ENCODE results near the gene IRAK3. TPM values are rescaled to one million over a fixed set of nuclear protein-coding genes. Genes with fewer than 3 reads are reported as not detected.
"Not testable (repeated sequence)": the region's sequence is repeated elsewhere in the genome, so short reads cannot be mapped to it uniquely, and the experiment has no call there.

IRAK3 gene
- polyA plus RNA-seq, 1 donor from 2014 or later, result not detected

DNA sequence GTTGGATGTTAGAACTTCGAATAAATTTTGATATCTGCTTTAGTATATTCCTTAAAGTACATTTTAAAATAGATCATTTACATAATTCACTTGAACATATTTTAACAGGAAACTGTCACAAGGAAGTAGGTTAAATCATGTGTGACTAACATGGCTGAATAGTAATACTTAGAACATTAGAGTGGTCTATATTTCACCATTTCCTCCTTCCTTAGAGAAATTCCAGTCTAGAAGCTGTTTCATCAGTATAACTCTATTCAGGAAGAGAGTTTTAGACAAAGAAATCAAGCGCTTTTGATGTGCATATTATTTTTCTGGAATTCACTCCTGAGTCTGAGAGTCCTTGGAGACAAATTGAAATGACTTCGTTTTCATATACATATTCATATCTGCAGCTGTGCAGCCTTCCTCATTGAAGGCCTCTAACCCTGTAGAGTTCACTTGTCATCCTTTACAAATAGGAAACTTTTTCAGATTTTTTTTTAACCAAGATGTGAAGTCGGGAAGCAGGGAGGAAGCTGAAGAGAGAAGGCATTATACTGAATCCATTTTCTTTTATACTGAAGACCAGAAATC lies 28.4 kb downstream of the IRAK3 start:
- Mint-ChIP-seq H3K27ac (peak overlapping the region in 2 of 3 donors; percentile 1 to 4), H3K36me3 (peaks cover 2% of the 10 kb centered on the region), H3K9me3 (peaks cover 2 to 6% (median 3%) of the 10 kb centered on the region in 3 donors), H3K4me1 (peaks cover 13 to 21% (median 14%) of the 10 kb centered on the region in 3 donors), H3K4me3 (peak overlapping the region in 2 of 4 donors; percentile 53 to 80), H3K27me3 (peaks cover 3% of the 10 kb centered on the region)

DNA sequence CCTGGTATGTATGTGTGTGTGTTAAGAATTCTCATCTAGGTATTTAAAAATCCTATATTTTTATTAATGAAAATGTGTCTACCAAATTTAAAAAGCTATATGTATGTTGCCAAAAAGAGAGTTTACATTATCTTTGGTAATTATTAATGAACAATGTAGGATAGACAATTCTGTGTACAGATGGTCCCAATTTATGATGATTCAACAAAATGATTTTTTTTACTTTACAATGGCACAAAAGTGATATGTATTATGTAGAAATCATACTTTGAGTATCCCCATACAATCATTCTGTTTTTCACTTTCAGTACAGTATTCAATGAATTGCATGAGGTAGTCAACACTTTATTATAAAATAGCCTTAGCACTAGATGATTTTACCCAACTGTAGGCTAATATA lies 39.4 kb downstream of the IRAK3 start:
- H3K36me3 Mint-ChIP-seq, result peaks cover 3% of the 10 kb centered on the region
- H3K9me3 Mint-ChIP-seq, result no peaks in the 10 kb centered on the region

DNA sequence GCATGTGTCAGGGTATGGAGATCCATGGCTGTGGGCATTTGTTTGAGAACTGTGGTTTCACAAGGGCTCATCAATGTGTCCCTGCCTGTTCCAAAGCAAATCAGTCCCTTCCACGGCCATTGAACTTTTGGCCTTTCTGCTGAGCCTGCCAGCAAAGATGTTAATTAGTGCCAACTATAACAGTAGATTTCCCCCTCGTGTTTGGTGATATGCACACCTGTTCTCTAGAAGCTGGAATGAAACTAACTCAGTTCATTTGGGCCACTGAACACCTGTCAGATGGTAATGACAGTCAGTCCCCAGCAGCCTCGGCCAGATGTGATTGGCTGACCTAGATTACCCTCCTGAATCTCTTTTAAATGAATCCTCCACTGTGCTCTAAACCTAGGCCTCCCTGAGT lies 43.2 kb downstream of the IRAK3 start:
- H3K9me3 Mint-ChIP-seq, result no peaks in the 10 kb centered on the region
- H3K4me3 Mint-ChIP-seq, result no peak overlapping the region
- peak overlapping the region in 1 of 3 donors; percentile 91 for H3K27ac Mint-ChIP-seq
- H3K4me1 Mint-ChIP-seq, result peaks cover 5 to 16% (median 13%) of the 10 kb centered on the region in 3 donors
- peaks cover 2% of the 10 kb centered on the region for H3K27me3 Mint-ChIP-seq
- H3K36me3 Mint-ChIP-seq, result no peaks in the 10 kb centered on the region

More for the DNA sequence above, 39.4 kb downstream of the IRAK3 start:
- no peaks in the 10 kb centered on the region for H3K4me1 Mint-ChIP-seq
- no peak overlapping the region for H3K27ac Mint-ChIP-seq
- H3K27me3 Mint-ChIP-seq, result no peaks in the 10 kb centered on the region
- H3K4me3 Mint-ChIP-seq, result no peak overlapping the region

DNA sequence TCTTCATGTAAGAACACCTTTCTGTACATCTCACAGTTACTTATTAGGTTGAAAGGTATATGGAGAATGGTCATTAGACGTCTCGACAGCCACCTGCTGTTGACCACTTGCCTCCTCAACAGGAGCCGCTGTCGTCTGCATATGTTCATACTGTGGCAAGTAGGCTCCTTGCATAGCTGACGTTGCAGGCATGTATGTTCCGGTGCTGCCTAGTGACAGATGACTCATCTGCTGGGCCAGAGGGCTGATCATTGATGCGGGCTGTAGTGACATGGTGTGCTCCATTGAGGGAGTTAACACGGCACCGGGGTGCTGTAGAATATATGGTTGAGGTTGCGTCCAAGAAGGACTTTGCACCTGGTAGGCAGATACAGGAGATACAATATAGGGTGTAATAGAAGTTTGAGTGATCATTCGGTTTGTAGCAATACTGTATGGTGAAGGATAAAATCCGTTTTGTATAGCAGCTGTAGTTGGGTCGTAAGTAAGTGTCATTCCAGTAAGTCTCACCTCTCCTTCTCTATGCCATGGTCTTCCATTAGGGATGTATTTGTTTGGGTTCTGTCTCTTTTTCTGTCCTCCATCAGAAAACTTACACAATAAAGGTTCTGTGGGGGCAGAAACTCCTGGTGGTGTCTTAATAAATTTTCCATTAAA lies 45.2 kb downstream of the IRAK3 start:
- peak overlapping the region; percentile 10 to 80 (median 40) for H3K27ac Mint-ChIP-seq
- not testable (repeated sequence) for H3K27me3 Mint-ChIP-seq, H3K36me3 Mint-ChIP-seq, H3K9me3 Mint-ChIP-seq
- peaks cover 5 to 18% (median 16%) of the 10 kb centered on the region in 3 donors for H3K4me1 Mint-ChIP-seq
- peak overlapping the region; percentile 66 to 88 (median 84) for H3K4me3 Mint-ChIP-seq

DNA sequence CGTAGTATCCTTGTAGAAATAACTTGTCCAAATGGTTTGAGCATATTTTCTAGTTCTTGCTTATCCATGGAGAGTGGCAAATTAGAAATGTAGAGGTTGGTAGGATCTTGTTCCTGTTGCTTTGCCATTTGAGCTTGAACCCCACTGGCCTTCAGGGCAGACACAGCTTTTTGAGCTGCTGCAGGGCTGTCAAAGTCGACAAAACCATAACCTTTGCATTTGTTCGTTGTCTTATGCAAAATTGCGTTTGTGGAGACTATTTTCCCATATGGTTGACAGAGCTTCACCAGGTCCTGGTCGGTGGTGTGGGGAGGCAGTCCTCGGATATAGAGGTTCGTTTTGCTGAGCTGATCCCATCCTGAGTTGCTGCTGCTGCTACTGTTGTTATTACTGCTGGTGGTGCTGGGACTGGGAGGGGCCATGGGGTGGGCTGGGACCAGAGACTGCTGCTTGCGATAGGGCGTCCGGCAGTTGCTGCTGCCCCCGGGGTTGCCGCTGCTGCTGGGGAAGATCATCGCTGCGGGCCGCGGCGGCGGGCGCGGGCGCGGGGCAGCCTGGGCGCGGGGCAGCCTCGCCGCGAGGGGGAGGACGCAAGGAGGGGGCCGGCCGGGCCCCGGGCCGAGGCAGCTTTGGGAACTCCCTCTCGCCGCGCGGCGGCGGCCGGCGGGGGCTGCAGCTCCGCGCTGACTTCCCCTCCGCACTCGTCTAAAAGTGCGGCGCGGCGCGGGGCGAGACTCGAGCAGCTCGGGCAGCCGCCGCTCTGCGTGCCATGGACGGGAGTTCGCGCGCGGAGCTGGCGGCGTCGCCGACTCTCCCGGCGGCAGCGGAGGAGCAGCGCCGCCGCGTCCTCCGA lies 46.0 kb downstream of the IRAK3 start:
- Mint-ChIP-seq H3K27ac (peak overlapping the region in 2 of 3 donors; percentile 31 to 80), H3K4me1 (peaks cover 5 to 18% (median 16%) of the 10 kb centered on the region in 3 donors), H3K4me3 (peak overlapping the region; percentile 66 to 88 (median 84))
- not testable (repeated sequence) for H3K36me3 Mint-ChIP-seq, H3K9me3 Mint-ChIP-seq, H3K27me3 Mint-ChIP-seq

DNA sequence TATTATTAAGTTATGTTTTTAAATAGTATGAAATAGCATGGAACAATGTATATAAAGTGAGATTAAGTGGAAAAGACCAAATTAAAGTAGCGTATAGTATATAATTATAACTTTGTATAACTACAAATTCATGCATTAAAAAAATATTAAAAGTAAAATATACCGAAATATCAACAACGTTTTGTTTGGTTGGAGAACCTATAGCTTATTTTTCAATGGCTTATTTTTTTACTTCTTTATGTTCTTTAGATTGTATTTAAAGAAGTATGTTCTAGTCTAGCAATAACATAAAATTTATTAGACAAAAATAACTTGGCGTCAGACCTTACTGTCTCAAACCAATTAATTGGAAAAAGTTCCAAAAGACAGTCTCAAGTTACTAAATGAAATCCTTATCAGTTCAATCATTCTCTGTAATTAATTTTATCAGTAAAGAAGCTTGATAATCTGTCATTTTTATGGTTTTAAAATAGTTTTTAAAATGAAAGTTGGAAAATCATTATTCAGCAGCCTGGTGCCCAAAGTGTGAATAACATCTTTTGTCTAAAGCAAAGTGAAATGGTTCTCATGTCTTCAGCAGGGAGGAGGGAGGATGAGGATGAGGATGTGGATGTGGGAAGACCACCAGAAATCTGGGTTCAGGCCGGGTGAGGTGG lies 46.7 kb downstream of the IRAK3 start:
- Mint-ChIP-seq H3K36me3 (no peaks in the 10 kb centered on the region), H3K9me3 (no peaks in the 10 kb centered on the region), H3K27ac (no peak overlapping the region), H3K4me1 (peaks cover 5 to 18% (median 16%) of the 10 kb centered on the region in 3 donors), H3K4me3 (peak overlapping the region in 3 of 4 donors; percentile 65 to 82 (median 80)), H3K27me3 (peaks cover 4% of the 10 kb centered on the region)

- not testable (repeated sequence) for H3K27me3 Mint-ChIP-seq, H3K9me3 Mint-ChIP-seq, H3K36me3 Mint-ChIP-seq, H3K27ac Mint-ChIP-seq
- peak overlapping the region in 2 of 4 donors; percentile 60 to 80 for H3K4me3 Mint-ChIP-seq
- H3K4me1 Mint-ChIP-seq, result peaks cover 5 to 18% (median 16%) of the 10 kb centered on the region in 3 donors
These were observed 47.3 kb downstream of the IRAK3 start for GRCh38 chr12:66236282-66236675.

DNA sequence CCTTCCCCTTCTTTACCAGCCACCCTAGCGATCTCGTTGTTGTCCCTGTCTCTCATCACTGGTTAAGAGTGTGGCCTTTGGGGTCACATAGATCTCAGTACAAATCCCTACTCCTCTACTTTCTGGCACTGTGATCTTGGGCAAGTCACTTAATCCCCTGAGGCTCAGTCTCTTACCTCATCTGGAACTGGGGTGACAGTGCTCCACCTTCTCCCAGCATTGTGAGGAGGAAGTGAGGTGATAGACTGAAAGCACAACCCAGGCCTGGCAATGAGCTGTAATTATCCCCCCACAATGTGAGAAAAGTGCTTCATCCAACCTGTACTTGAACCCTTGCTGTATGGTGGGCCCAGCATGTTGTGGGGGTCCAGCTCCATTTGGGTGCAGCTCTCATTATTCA lies 48.0 kb downstream of the IRAK3 start:
- Mint-ChIP-seq H3K4me1 (peaks cover 5 to 18% (median 16%) of the 10 kb centered on the region in 3 donors), H3K9me3 (no peaks in the 10 kb centered on the region), H3K4me3 (peak overlapping the region in 3 of 4 donors; percentile 50 to 70 (median 52)), H3K27me3 (peaks cover 4% of the 10 kb centered on the region), H3K27ac (no peak overlapping the region), H3K36me3 (no peaks in the 10 kb centered on the region)

DNA sequence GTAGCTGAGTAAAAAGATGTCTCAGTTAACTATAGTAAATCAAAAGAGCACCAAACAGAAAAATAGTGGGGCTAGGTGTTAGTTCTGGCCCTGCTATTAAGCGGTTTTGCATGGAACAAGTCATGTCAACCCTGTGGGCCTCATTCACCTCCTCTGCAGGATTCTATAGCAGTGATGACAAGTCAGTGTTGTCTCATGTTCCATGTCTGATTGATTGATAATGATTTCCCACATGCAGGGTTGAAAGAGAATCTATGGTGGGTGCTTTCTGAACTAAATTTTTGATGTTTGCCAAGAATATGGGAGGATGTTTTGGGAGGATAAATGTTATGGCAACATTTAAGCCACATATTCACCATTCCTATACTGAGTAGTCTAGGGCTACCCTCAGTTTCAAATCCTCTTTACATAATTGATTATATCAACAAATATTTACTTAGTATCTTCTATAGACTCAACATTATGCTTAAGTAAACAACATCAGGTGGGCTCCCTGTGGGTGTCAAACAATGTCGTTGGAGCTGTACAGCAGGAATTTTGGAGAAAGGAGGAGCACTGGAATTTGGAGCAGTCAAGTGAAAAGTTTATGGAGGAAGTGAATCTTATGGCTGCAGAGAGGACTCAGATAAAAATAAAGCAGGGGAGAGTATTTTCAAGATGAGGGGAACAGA lies 48.6 kb downstream of the IRAK3 start:
- H3K4me3 Mint-ChIP-seq, result peak overlapping the region in 2 of 4 donors; percentile 50 to 80
- H3K27me3 Mint-ChIP-seq, result peaks cover 6% of the 10 kb centered on the region
- no peak overlapping the region for H3K27ac Mint-ChIP-seq
- H3K4me1 Mint-ChIP-seq, result peaks cover 5 to 18% (median 16%) of the 10 kb centered on the region in 3 donors
- H3K36me3 Mint-ChIP-seq, result no peaks in the 10 kb centered on the region
- no peaks in the 10 kb centered on the region for H3K9me3 Mint-ChIP-seq

GRCh38 chr12:66239295-66239694 lies 50.3 kb downstream of the IRAK3 start:
- Mint-ChIP-seq H3K4me3 (no peak overlapping the region), H3K27ac (no peak overlapping the region), H3K36me3 (no peaks in the 10 kb centered on the region), H3K27me3 (peaks cover 7% of the 10 kb centered on the region), H3K9me3 (no peaks in the 10 kb centered on the region), H3K4me1 (peaks cover under 1 to 13% (median 11%) of the 10 kb centered on the region in 3 donors)

GRCh38 chr12:66240096-66240820 lies 51.2 kb downstream of the IRAK3 start:
- Mint-ChIP-seq H3K27ac (no peak overlapping the region), H3K36me3 (no peaks in the 10 kb centered on the region), H3K27me3 (peaks cover 7% of the 10 kb centered on the region), H3K4me3 (no peak overlapping the region), H3K9me3 (no peaks in the 10 kb centered on the region), H3K4me1 (peaks cover 0 to 8% (median 6%) of the 10 kb centered on the region in 3 donors)

GRCh38 chr12:66241061-66242043 lies 52.3 kb downstream of the IRAK3 start:
- Mint-ChIP-seq H3K4me3 (no peak overlapping the region), H3K36me3 (no peaks in the 10 kb centered on the region), H3K27me3 (peaks cover 10% of the 10 kb centered on the region), H3K4me1 (peaks cover 0 to 7% (median 4%) of the 10 kb centered on the region in 3 donors), H3K27ac (no peak overlapping the region), H3K9me3 (no peaks in the 10 kb centered on the region)

- Mint-ChIP-seq H3K4me1 (peaks cover 0 to 4% (median 2%) of the 10 kb centered on the region in 3 donors), H3K36me3 (no peaks in the 10 kb centered on the region), H3K27ac (peak overlapping the region in 1 of 3 donors; percentile 74), H3K4me3 (no peak overlapping the region), H3K27me3 (peaks cover 9% of the 10 kb centered on the region), H3K9me3 (no peaks in the 10 kb centered on the region)
These were observed 53.3 kb downstream of the IRAK3 start for GRCh38 chr12:66242311-66242710.

All from IgD-negative memory B cell (primary cell).